G401 (cell line): ENCODE results near the gene OAT. TPM values are rescaled to one million over a fixed set of nuclear protein-coding genes. Genes with fewer than 3 reads are reported as not detected.
A peak's percentile ranks its signal among the peaks of the same experiment; 100 is the strongest.
"Not testable (repeated sequence)": the region's sequence is repeated elsewhere in the genome, so short reads cannot be mapped to it uniquely, and the experiment has no call there.

ENCODE experiments used
- DNase-seq: peaks from one replicate; pipeline ENCODE4 v3.0.0-alpha.2; 2015; ENCODE audit warnings: low spot score
- in situ Hi-C: cut with HindIII; loops from 2 replicates; pipeline ENCODE4 v1.10.0; 2016; ENCODE audit warnings: low sequenced_read_pairs, mixed read lengths
- total RNA-seq: library from RNA; depleted of rRNA; stranded (reverse); fragments of >200 nt; shearing (Covaris generic); gene quantifications from 2 replicates; pipeline ENCODE4 v1.2.3, GENCODE V29; 2014

The OAT gene
- total RNA-seq, 1 experiment from 2014 or later: 244 TPM

DNA sequence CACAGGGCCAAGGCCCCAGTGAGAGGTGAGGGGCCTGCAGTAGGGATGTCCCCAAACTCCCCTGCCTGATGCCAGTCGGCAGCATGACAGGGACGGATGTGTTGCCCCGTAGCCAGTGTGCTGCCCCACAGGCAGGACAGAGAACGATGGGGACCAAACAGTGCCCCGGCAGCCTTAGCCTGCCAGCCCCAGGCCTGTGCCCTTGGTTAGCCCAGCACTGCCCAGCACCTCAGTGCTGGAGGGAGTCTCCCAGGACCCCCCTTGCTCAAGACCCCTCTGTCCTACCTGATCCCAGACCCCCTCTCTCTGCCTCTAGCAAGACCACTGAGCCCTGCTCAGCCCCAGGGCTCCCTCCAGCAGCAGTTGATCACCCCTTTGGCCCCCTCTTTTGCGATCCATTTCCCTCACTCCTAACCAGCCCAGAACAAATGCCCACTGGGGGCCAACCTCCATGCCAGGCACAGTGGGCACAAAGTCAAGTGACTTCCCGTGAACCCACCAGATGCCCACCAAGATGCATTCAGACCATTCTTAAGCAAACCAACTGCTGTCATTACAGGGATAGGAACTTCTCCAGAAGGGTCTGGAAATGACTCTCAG lies 34.0 kb downstream of the OAT start:
- DNase-seq: no peak
- in situ Hi-C loops: no loop called here

DNA sequence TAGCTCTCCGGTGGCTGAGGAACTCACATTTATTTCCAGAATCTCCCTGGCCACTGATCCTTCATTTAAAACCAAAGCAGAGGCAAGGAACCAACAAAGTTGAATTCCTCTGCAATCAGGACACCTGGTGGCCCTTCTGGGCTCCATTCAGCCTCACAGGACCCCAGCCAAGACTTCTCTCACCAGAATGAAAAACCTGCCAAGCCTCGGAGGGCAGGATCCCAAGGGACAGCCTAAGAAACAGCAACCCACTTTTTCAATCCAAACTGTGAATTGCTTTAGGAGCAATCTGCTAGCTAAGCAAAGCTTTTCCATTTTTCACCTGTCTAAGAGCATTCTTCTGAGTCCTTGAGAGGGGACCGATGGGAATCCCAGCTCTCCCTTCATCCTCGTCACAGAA lies 34.6 kb downstream of the OAT start:
- in situ Hi-C loops: no loop called here
- DNase-seq: peak; percentile 42

GRCh38 chr10:124383496-124383895 lies 35.2 kb downstream of the OAT start:
- no peak for DNase-seq
- in situ Hi-C loops: no loop called here

GRCh38 chr10:124381011-124381611 lies 37.6 kb downstream of the OAT start:
- DNase-seq: no peak
- in situ Hi-C loops: no loop called here

DNA sequence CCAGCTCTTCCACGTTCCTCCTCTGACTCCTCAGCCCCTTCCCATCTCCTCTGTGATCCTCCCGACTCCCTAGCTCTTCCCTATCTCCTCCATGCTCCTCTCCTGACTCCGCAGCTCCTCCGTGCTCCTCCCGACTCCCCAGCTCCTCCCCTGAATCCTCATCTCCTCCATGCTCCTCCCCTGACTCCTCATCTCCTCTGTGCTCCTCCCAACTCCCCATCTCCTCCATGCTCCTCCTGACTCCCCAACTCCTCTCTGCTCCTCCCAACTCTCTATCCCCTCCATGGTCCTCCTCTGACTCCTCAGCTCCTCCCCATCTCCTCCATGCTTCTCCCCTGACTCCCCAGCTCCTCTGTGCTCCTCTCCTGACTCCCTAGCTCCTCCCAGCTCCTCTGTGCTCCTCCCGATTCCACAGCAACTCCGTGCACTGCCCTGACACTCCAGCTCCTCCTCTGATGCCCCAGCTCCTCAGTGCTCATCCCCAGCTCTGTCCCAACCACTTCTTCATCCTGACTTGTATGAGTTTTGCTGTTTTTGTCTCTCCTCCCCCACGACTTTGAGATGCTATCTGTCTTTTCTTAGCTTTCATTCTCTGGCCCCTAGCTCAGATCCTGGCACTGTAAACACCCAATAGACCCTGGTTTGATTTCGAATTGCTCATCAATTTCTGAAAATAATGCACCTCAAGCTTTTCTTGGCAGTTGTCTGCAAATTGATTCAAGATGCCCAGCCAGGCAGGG lies 38.3 kb downstream of the OAT start:
- DNase-seq: no peak
- in situ Hi-C loops: no loop called here

- in situ Hi-C loops: no loop called here
- no peak for DNase-seq
Measured at GRCh38 chr10:124379609-124380193, 39.0 kb downstream of the OAT start.

GRCh38 chr10:124378881-124379471 lies 39.7 kb downstream of the OAT start:
- DNase-seq: no peak
- in situ Hi-C loops: no loop called here

- DNase-seq: no peak
- in situ Hi-C loops: no loop called here
Measured at GRCh38 chr10:124378271-124378670, 40.5 kb downstream of the OAT start.

DNA sequence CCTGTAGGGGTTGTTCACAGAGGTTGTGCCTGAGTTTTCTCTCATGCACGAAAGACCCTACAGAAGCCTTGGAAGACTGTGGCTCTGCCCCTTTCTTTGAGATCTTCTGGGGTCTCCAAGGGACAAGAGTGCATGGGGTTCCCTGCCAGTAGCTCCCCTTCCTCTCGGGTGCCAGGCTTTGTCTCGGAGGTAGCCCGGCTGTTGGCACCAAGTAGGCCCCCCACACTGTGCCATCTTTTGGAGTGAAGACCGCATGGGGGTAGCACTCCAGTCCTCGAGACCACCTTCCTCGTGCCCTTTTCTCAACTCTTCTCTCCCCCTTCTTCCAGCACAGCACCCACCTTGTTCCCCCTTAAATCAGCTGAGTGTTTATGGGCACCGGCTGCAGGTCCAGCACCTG lies 41.6 kb downstream of the OAT start:
- no peak for DNase-seq
- in situ Hi-C loops: no loop called here

- in situ Hi-C loops: no loop called here
- no peak for DNase-seq
Measured at GRCh38 chr10:124376411-124376810, 42.3 kb downstream of the OAT start.

DNA sequence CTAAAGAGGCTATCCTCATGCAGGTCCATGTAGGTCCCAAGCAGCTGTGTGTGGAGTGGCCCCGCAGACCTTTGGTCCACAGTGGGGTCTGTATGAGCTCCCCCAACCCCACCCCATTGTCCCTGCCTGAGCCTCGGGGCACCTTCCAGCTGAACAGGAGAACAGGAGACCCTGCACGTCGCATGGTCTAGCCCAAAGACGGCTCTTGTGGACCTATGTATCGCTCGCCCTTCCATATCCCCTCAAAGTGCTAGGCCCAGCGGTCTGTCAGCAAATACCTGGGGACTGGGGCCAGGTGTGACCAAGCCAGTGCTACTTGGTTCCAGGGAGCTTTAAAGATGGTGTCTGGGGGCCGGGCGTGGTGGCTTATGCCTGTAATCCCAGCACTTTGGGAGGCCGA lies 43.0 kb downstream of the OAT start:
- DNase-seq: no peak
- in situ Hi-C loops: no loop called here

DNA sequence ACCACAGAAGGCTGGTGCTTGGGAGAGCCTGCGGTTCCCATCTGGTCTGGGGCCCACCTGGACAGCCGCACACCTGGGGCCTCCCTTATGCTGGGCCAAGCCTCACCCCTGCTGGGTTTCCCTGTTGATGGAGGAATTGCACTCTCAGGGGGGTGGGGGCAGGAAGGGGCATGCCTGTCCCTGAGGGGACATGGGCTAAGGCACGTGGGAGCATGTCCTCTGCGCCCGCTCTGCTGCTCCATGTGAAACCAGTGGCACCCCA lies 43.4 kb downstream of the OAT start:
- DNase-seq: no peak
- in situ Hi-C loops: no loop called here

DNA sequence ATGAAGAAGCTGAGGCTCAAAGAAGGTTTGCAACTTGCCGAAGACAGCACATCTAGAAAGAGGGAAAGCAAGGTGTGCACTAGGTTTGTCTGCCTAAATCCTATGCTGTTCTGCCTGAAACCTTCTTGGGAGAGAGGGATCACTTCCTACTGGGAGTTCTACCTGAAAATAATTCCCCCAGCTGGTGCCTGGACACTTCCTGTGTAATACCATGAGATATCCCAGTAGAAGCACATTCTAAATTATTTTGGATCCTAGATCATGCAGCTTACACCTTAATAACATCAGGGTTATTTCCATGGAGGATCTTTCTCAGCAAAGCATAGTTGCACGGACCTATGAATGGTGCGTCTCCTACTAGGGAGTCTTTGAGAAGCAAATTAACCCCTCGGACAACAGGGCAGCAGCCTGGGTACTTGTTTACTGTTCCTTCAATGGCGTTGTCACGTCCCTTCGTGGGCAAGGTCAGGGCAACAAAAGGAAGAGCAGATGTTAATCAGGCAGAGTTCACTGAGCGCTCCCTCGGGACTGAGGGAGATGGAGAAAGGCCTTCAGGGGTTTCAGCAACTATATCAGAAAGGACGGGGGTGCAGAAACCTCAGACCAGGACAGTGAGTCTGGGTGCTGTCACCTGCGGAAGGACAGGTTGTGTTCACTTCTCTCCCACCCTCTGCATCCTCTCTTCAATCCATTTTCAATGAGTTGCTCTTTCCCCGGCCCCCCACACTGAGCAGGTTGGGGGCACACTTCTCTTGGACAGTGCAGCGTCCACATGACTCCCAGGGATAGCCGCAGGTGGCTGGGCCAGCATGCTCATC lies 44.0 kb downstream of the OAT start:
- no peak for DNase-seq

DNA sequence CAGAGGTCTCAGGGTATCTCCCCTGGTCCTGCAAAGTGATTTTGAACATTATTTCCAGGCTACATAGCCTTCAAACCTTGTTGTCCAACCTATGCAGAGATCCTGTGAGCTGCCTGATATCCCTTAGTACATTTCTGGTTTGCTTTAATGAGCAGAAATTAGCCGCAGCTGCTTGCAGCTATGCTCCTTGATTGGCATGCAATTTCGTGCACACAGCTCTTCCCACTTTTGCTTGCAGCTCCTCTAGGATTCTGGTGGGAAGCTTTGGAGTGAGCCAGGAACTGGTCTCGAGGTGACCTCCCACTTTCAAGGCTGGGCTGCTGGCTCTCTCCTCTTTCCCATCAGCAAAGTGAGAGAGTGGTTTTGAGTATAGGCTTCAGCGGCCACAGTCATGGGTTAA lies 45.8 kb downstream of the OAT start:
- in situ Hi-C loops: no loop called here
- DNase-seq: no peak

More for the DNA sequence above, 44.0 kb downstream of the OAT start:
- in situ Hi-C loops: no loop called here

GRCh38 chr10:124370426-124370825 lies 48.3 kb downstream of the OAT start:
- in situ Hi-C loops: no loop called here
- DNase-seq: no peak

DNA sequence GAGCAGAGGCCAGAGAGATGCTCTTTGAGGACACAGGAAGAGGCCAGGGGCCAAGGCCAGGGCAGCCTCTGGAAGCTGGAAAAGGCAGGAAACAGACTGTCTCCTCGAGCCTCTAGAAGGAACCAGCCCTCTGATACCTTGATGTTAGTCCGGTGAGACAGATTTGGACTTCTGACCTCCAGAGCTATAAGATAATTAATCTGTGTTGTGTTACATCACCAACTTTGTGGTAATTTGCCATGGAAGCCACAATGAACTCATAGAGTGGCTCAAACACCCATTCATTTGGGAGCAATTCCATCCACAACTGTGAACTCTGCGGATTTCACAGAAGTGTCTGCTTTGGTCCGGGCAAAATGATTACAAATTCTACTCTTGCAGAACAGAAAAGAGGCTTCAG lies 48.7 kb downstream of the OAT start:
- in situ Hi-C loops: no loop called here
- DNase-seq: no peak

- in situ Hi-C loops, DNase-seq: not testable (repeated sequence)
Measured at GRCh38 chr10:124369533-124369932, 49.2 kb downstream of the OAT start.

- DNase-seq: no peak
- in situ Hi-C loops: no loop called here
Measured at GRCh38 chr10:124369066-124369465, 49.7 kb downstream of the OAT start.

- no peak for DNase-seq
- in situ Hi-C loops: no loop called here
Measured at GRCh38 chr10:124367936-124368335, 50.8 kb downstream of the OAT start.
